ENCODE data around the gene OGFR.
A peak's percentile ranks its signal among the peaks of the same experiment; 100 is the strongest.

OGFR gene

DNA sequence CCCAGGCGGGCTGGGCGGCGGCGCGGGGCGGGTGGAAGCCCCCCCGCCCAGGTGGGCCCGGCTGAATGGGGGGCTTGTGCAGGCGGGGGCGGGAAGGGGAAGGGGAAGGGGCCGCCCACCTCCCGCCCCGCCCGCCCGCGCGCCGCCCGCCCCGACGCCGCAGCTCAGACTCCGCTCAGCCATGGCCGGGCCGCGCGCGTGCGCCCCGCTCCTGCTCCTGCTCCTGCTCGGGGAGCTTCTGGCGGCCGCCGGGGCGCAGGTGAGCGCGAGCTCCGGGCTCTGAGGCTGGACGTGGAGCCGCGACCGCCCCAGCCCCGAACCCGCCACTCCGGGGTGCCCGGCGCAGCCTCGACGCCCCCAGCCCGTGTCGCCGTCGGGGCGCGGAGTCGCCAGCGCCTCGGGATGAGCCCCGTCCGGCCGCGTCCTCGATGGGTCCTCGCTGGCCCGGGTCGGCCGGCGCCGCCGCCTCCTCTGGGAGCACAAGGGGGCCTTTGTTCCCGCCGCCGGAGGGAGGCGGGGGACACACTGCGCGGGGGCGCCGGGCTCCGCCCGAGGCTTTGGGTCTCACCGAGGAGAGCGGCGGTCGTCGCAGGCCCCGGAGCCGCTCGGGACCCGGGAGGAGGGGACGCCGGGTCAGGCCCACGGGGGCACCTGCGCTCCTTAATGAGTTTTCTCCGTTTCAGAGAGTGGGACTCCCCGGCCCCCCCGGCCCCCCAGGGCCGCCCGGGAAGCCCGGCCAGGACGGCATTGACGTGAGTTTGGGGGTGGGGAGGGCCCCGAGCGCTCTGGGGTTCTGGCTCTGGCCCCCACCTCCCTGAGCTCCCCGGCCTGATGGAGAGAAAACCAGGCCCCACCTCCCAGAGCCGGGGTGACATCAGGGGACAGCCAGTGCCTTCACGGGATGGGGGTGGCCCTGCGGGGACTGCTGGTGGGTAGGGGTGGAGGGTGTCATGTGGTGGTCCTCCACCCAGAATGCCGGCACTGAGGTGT lies 12.5 kb downstream of the OGFR start, which contains the start of gene COL9A3:
TSS of gene COL9A3 (plus strand) at position 167 of the 990 bp plus-strand sequence. CDS start at position 182, 15 bp downstream.
- no peak for DNase-seq

DNA sequence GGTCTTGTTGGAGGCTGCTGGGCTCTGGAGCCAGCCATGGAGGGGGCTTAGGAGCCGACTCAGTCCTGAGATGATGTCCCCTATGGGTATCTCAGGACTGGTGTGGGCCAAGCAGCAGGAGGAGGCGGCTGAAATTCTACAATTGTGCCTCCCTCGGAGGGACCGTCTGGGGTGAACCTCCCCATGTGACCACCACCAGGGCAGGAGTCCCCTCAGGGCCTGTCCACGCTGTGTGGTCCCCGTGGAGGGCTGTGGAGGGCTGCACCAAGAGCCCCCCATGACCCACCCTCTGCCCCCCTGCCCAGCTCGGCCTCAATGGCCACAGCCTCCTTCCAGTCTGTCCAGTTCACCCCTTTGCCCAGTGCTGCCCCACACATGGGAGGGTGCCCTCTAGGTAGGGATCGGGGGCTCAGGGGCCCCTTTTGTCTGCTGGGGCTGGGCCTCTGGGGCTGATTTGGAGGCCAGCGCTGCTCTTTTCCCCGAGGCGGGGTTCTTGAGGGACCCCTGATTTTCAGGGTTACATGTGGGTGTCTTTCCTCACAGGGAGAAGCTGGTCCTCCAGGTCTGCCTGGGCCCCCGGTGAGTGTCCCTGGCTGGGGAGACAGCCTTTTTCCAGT lies 13.4 kb downstream of the OGFR start:
- DNase-seq, result no peak

DNA sequence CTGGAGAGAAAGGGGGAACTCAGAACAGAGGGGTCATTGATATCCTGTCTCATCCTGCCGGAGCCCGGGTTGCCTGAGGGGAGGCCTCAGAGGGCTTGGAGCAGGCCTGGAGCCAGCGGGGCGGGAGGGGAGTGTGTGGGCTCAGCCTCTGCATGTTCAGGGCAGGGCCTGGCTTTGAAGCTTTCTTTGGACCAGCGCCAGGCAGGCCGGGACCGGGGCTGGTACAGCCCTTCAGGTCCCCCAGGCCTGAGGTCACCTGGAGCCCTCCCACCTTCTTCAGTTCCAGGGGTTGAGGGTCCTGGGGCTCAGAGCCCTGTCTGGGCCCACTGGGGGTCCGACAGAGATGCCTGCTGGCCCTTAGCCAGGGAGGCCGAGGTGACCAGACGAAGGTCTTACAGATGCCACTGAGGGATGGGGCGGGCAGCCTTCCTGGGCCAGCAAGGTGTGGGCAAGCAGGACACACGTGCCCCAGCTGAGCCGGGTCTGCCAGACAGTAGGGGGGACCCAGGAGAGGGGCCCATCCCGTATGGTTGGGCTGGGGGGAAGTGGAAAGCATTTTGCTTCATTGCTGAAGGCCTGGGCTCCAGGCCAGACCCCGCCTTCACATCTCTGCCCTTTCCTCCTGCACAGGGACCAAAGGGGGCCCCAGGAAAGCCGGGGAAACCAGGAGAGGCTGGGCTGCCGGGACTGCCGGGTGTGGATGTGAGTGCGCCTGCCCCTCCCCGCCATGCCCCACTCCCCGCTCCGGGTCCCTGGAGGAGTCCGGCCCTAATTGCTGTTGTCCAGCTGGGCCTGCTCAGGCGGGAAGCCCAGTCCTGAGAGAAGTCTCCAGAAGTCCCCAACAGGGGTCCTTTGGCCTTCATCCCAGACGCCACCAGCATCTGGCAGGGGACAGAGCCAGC lies 14.2 kb downstream of the OGFR start:
- DNase-seq, result peak; percentile 35

DNA sequence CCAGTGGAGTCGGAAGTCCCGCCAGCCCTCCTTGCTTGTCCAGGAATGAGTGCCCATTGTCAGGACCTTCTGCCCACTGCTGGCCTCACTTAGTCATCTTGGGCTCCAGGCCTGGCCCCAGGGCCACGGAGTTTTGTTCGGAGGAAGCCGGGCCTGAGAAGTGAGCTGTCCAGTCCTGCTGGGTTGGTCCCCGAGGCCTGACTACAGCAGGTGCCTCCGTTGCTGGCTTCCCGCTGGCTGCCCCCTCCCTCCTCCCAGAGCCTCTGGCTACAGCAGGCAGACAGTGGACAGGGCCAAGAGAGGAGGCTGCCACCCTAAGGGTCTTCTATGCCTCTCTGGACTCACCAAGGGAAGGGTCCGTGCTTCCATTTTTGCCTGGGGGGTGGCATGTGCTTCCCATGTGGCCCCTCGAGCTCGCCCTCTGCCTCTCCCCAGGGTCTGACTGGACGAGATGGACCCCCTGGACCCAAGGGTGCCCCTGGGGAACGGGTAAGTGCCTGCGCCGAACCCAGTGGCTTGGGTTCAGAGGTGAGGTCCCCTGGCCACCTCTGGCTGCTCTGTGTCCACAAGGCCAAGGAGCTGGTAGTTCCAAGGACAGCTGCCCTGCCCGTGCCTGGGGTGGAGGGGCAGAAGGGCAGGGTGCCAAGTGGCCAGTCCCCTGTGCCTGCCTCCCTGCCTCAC lies 15.0 kb downstream of the OGFR start:
- no peak for DNase-seq

DNA sequence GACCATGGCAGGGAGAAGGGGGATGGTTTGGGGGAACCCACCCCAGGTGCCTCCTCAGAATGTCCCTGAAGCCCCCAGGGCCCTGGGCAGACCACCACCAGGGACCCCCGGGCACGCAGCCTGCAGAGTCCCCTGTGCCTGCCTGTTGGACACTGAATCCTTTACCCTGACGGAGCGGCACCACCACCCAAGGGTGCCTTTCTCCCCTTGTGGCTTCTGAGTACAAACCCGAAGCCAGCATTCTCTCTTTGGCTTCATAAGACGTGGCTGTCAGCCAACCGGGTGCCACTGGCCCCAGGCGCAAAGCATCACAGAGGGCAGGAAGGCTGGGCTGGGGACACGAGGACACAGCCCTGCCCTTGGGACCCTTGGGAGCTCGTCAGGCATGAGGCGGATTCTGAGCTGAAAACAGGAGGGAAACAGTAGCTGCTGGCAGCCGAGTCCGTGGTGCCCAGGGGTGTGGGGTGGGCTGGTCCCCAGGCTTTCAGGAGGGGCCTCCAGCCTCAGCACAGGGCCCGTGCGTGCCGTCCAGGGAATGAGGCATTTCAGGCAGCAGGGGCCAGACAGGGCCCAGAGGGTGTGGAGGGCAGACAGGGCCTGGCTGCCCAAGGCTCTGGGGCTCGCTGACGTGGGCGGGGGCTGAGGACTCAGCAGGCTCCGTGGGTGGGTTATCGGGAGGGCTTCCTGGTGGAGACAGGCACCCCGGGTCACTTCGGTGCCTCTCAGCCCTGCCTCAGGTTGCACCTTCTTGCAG lies 15.8 kb downstream of the OGFR start:
- DNase-seq, result no peak

DNA sequence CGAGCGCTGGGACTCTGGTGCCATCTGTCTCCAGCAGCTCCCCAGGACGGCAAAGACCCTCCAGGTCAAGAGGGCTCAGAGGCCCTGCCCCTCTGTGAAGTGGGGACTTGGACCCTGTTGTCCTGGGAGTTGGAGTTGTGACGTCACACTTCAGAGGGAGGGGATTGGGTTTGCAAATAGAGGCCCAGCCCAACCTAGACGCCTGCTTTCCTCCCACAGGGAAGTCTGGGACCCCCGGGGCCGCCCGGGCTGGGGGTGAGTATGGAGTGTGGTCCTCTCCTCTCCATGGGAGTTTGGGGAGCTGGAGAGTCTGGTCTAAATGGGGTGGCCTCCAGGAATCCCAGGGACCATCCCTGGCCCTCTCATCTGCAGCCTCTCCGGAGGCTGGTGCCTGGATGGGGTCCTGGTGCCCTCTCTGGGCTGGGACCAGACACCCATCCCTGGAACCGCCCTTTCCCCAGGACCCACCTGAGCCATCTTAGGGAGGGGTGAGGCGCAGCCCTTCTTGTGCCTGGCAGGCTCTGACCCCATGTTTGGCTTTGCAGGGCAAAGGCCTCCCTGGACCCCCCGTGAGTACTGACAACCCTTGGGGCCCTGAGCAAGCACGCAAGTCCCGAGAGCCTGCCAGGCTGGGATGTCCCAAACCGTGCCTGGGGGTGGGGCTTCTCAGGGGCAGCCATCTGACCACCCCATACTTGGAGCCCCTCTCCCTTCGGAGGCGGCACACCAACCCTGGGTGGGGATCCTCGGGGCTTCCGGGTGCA lies 16.5 kb downstream of the OGFR start:
- DNase-seq, result no peak

DNA sequence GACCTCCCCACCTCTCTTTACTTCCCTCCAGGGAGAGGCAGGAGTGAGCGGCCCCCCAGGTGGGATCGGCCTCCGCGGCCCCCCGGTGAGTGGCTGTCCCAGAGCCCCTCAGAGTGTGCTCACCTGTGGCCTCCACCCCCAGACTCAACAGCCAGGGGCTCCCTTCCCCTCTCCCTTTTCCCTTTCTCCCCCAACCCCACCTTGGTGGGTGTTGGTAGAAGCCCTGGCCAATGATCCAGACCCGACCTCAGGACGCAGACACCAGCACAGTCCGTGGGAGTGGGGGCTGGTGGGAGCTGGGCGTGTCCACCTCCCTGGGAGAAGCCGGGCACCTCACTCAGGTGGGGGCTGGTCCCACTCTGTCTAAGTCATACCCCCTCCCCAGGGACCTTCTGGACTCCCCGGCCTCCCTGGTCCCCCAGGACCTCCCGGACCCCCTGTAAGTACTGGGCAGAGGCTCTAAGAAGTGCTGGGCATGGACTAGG lies 17.1 kb downstream of the OGFR start:
- no peak for DNase-seq

DNA sequence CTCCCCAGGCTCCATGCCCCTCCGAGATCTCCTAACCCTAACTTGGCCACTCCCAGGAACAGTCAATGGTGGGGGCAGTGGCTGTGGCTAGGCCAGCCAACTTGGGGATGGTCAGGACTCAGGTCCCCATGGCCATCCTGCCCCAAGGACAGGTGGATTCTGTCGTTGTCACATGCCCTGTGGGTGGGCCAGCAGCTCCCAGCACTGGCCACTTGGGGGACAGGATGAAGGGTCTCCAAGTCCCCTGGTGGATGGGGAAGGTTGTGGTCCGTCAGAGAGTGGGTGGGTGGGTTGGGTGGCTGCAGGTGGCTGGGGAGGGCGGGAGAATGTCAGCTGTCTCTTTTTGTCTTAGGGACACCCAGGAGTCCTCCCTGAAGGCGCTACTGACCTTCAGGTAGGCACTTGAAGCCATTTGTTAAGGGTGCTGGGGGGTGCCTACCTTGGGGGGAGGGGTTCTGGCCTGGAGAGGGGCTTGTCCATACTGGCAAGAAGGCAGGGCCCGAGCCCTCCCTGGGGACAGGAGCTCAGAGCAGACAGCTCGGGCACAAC lies 17.7 kb downstream of the OGFR start:
- DNase-seq, result no peak

DNA sequence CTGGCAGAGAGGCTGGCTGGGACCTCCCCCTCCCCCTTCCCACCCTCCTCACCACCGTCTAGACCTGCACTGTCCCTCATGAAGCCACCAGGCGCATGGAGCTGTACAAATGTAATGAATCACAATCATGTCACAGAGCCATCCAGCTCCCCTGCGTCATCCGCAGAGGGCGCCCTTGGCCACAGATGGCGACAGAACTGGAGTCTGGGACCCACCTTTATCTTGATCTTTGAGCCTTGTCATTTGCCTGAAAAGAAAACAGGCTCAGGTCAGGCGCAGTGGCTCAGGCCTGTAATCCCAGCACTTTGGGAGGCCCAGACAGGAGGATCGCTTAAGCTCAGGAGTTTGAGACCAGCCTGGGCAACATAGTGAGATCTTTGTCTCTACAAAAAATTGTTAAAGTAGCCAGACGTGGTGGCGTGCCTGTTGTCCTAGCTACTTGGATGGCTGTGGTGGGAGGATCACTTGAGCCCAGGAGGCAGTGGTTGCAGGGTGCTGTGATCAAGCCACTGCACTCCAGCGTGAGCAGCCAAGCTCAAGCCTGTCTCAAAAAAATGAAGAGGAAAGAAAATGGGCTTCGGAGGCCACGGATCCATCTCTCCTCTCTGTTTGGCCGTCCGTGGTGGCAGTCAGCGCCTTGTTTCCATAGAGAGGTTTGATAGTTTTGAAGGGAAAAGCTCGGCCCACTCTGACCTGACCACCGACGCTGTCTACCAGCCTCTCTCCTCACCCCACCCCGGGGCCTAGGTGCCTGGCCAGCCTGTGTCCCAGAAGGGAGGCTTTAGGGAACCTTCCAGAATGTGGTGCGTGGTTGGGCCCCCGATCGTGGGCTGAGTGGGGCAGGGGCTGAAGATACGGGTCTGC lies 18.4 kb downstream of the OGFR start:
- peak; percentile 47 for DNase-seq

DNA sequence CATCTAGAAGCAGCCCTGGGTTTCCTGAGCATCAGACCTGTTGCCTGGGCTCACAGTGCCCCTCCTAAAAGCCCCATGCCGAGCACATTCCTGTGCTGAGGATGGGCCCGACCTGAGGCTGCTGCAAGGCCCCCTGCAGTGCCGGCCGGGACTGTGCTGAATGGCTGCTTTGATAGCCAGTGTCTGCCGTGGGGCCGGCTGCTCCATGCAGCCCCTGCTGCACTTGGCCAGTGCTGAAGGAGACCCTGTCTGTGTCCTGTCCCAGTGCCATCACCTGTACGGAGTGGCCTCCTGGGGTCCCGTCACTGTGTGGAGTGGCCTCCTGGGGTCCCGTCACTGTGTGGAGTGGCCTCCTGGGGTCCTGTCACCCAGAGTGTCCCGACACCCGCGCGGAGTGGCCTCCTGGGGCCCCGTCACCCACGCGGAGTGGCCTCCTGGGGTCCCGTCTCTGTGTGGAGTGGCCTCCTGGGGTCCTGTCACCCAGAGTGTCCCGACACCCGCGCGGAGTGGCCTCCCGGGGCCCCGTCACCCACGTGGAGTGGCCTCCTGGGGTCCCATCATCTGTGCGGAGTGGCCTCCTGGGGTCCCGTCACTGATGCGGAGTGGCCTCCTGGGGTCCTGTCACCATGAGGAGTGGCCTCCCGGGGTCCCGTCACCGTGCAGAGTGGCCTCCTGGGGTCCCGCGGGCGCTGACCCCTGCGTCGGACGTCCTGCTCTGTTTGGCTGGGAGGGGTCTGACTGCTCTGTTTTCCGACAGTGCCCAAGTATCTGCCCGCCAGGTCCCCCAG lies 19.2 kb downstream of the OGFR start:
- no peak for DNase-seq

DNA sequence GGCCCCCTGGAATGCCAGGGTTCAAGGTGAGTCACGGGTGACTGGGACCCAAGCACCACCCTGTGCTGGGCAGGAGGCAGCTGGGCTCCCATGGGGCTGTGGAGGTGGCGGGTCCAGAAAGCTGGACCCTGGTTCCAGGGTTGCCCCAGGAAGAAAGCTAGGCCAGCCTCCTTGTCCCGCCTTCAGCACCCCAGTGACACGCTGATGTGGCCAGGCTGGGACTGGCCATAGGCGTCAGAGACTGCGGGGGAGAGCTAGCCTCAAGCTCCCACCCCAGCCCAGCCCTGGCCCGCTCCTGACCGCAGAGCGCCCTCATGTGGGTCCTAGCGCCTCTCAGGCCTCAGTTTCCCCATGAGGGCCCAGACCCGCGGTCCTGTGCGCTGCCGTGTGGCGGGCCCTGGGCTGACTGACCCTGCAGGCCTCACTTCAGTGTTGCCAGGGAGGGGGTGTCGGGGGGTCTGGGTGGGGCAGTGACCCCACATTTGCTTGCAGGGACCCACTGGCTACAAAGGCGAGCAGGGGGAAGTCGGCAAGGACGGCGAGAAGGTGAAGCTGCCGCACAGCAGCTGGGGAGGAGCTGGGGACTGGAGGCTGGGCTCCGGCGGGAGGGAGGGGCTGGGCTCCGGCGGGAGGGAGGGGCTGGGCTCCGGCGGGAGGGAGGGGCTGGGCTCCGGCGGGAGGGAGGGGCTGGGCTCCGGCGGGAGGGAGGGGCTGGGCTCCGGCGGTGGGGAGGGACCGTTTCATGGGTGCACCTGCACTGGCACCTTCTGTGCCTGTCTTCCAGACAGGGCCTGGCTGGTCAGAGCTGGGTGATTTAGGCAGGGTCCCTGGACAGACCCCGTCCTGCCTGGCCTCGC lies 20.1 kb downstream of the OGFR start:
- peak; percentile 41 for DNase-seq

DNA sequence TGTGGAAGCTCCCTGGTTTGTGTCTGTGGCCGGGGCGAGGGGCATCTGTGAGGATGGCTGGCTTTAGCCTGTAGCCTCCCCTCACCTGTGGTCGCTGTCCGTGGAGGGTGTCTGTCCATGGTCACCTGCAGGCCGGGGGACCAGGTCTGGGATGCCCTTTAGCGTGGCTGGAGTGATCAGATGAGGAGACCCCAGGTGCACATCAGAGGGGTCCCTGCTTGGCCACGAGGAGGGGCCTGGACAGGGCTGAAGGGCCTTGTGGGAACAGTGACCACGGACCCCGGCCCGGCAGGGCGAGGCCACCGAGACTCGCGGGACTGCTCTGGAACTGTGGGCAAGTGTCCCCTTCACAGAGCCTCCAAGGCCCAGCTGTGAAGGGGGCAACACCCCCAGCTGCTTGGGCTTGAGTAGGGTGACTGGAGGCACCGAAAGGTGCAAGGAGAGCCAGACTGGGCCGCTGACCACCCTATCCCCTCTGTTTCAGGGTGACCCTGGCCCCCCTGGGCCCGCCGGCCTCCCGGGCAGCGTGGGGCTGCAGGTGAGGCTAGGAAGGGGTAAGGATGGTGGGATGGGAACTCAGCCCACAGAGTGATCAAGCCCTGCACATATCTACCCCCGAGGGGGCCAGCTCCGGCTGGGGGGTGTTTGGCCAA lies 20.8 kb downstream of the OGFR start:
- no peak for DNase-seq

DNA sequence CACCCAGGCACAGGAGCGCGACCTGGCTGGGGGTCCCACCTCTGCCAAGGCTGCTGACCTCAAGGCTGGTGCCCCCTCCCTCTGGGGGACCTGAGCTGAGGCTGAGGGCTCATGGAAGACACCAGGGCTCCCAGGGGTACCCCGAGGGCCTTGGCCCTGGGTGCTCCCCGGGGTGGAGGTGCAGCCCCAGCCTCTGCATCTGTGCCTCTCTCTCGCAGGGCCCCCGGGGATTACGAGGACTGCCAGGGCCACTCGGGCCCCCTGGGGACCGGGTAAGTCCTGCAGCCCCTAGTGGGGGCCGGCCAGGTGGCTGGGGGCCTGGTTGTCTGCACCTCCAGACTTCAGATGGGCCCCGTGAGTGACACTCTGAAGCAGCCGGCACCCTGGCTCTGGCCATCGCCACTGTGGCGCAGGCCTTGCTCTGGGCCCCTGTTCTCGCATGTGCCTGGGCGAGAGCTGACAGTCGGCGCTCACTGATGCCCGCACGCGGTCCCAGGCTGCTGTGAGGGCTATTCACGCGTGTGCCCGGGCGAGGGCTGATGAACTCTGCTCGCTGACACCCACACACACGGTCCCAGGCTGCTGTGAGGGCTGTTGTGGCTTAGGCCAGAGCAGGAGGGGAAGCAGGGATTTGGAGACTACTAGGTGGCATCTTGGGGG lies 21.5 kb downstream of the OGFR start:
- DNase-seq, result no peak

DNA sequence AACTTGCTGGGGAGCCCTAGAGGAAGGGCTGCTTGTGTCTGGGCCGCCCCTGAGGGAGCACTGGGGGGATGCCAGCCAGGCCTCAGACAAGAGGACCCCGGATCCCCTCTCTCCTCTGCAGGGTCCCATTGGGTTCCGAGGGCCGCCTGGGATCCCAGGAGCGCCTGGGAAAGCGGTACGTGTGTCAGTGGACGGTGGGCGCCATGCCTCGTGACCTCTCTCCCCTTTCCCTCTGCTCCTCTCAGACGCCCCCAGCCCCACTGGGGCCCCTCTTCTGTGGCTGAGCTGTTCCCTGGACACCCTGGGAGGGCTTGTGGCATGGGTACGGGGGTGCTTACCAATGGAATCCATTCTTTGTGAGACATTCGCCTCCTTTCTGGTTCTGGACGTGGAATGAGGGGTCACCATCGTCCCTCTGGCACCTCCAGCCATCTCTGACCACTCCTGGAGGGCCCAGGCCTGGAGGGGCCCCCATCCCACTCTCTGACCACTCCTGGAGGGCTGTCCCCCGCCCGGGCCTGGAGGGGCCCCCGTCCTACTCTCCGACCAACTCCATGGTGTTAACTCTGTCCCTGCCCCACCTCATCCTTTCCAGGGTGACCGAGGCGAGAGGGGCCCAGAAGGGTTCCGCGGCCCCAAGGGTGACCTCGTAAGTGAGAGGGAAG lies 22.1 kb downstream of the OGFR start:
- no peak for DNase-seq

DNA sequence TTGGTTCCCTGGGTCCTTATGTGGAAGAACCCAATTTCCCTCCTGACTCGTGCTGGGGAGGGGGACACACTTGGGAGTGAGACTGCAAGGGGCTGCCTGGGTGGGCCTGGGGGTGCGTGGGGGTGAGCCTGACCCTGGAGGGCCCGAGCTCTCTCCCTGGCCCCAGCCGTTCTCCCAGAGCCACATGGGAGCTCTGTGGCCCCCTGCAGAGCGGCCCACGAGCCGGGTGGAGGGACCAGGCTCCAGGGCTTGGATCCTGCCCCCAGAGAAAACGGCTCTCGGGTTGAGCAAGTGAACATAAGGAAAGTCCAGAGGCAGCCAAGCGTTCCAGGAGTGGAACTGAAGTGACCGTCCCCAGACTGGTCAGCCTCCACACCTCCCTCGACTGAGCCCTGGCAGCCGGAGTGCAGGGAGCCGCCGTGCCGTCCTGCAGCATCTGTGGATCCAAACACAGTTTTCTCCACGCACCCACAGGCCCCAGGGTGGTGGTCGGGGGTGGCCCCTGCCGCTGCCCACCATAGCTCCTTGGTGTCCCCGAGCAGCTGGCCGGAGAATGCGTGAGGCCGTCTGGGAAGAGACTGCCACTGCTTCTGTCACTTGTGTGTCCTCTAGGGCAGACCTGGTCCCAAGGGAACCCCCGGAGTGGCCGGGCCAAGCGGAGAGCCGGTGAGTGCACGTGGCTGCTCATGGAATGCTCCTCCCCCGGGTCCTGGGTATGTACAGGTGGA lies 22.8 kb downstream of the OGFR start:
- no peak for DNase-seq
